HG03066 (cell line): ENCODE data around the gene EFHD1.
"Not testable (repeated sequence)": the region's sequence is repeated elsewhere in the genome, so short reads cannot be mapped to it uniquely, and the experiment has no call there.

Experiments
- ATAC-seq: cut with Tn5 transposase; IDR thresholded peaks from one replicate; pipeline ENCODE4 v1.9.1; 2021; ENCODE audit warnings: low read depth; ENCODE audit not compliant: unreplicated experiment

The EFHD1 gene

DNA sequence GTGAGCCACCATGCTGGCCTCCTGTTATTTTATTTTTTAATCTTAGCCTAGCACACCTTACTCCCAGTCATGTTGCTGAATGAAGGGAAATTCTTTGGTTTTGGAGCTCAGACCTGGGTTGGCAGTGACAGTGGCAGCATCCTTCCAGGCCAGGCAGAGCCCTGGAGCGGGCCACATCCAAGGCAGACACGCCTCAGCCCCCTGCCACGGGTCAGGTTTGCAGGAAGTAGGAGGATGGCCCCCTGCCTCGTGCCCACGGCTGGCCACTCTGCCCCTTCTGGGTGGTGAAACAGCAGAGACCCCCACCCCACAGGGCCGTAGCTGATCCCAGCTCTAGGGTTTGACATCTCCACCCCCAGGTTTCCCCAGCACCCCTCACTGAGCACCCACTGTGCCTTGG lies 11.7 kb downstream of the EFHD1 start:
- no peak for ATAC-seq

DNA sequence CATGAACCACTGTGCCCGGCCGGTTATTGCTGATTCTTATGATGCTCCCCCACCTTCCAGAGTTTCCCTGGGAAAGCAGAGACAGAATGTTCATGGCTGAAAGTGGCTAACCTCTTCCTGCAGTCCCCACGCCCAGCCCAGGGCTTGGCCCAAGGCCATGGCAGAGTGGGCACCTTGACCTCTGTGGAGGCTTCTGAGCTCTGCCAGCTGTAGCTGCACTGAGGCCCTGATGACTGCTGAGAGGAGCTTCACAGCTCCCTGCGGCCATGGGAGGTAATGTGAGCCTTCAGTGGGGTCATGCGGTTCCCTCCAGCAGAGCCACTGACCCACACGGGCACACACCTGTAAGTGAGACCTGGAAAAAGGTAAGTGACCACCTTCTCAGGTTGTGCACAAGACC lies 13.3 kb downstream of the EFHD1 start:
- ATAC-seq = no peak

DNA sequence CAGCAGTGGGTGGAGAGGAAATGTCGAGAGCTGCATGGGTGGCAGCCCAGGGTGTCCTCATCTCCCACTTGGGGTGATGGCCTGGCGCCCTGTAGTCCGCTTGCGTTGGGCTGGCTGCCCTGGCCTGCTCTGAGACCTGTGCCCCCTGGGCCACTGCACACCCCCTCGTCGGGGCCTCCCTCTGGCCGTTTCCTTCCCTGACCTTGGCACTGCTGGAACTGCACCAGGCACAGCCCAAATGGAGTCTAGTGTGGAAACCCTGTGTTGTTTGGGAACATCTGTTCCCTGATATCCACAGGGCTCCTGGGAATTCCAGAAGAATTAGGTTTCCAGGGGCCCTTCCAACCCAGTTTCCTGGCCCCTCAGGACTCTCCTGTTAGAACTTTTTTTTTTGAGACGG lies 13.9 kb downstream of the EFHD1 start:
- no peak for ATAC-seq

DNA sequence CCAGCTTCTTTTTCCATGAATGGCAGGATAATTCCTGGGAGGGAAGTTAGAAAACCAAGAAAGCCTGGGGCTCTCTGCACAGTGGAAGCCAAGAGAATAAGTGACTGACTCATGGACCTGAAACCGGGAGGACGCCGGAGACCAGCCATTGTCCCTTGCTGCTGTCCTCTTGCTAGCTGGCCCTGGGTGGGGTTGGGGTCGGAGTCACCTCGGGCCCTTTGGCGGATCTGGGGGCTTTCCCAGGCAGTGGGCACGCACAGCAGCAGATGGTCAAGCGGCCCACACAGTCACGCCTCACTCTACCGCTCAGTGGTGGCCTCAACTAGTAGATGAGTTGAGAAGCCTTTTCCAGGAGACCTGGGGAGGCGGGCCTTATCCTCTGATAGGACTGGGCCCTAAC lies 15.6 kb downstream of the EFHD1 start:
- ATAC-seq = no peak

DNA sequence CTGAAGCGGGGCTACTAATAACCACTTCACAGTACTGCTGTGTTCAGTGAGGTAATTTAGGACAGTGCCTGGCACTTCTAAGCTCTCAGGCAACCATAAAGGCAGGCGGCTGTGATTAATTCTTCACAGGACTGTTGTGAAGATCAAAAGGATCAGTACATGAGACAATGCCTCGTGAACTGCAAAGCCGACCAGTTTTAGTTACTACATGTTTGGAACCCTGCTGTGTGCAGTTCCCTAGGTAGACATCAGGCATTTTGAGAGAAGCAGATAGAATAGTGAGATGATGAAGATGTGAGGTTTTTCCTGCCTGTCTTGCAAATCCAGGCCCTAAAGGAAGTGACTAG lies 19.1 kb downstream of the EFHD1 start:
- no peak for ATAC-seq

DNA sequence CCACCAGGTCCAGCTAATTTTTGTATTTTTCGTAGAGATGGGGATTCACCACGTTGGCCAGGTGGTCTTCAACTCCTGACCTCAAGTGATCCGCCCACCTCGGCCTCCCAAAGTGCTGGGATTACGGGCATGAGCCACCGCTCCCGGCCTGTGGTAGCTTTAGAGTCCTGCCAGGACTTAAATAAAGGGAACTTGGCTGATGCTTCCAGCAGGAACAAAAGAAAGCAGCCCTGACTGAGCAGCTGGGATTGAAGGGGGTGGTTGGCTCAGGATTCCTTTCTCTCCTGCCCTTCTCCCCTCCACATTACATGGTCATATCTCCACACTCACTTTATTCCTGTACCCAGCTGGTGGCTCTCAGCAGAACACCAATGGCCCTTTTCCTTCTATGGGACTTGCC lies 20.0 kb downstream of the EFHD1 start:
- ATAC-seq = no peak

DNA sequence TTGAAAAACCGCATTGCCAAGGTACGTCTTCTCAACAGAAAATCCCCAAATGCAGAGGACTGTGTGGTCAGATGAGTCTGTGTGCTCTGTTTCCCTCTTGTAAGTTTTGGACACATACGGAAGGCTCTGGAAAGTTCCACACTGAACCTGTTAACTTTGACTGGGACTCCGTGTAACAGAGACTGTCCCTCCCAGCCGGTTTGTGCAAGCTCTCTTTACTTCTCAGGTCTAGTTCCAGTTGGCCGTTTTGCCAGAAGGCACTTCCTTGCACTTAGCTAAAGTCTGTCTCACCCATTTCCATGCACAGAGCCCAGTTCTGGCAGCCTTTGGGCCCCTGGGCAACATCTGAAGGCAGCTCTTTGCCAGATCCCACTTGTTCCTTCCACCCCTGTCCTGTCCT lies 22.0 kb downstream of the EFHD1 start:
- ATAC-seq = no peak

DNA sequence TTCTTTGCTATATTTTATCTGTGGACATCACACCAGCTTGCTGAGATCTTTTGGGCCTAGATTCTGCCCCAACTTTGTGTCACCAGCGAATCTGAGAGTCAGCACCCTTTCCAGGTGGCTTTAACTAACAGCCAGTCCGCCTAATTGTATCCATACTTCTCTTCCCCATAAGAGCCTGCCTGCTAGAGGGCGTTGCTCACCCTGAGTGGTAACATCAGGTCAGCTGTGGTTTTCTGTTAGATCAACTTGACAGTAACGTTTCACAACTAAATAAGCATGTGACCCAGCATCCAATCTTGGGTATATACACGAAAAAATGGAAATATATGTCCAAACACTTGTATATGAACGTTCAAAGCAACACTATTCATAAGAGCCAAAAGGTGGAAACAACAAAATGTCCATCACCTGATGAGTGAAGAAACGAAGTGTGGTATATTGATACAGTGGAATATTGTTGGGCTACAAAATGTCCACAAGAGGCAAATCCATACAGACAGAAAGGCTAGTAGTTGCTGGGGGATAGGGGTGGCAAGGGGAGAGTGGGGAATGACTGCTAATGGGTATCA lies 24.9 kb downstream of the EFHD1 start:
- ATAC-seq = no peak

DNA sequence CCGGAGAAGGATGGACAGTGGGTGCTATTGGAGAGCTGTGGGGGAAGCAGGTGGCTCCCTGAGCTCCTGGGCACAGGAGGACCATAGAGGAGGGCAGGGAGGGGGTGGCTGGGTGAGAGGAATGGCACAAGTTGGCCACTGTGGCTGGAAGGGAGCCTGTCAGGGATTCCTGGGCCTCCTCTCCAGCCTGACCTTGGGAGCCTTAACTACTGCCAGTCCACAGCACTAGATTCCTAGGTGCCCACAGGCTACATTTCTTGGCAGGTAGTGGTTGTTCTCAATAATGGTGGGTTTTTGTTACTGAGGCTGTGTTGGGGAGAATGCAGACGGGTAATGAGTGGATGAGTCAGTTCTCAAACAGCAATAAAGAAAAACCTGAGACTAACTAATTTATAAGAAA lies 26.0 kb downstream of the EFHD1 start:
- ATAC-seq = no peak

DNA sequence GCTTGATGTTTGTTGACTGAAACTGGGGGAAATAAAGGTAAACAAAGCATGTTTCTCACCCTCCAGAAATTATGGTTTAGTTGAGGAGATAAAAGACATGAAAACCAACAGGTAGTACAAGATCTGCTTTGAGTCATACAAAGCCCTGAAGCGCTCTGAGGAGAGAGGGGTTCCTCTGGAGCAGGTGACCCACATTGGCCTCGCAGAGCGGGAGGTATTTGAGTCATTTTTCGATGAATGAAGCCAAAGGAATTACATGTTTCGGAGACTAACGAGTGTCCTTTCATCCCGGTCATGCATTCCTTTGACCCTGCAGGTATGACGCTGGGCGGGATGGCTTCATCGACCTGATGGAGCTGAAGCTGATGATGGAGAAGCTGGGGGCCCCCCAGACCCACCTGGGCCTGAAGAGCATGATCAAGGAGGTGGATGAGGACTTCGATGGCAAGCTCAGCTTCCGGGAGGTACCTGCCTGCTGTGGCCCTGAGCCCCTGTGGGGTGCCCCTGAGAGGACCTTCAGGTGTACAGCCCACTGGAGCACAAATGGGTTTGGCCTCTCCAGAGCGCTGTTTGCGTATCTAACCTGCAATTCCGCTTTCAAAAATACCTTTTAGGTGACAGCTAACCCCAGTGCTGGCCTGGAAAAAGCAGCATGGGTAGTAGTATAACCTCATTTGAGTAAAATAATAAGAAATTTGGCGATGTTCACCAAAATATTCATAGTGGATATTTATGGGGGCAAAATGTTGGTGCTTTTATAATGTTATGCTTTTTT lies 29.3 kb downstream of the EFHD1 start:
- no peak for ATAC-seq

DNA sequence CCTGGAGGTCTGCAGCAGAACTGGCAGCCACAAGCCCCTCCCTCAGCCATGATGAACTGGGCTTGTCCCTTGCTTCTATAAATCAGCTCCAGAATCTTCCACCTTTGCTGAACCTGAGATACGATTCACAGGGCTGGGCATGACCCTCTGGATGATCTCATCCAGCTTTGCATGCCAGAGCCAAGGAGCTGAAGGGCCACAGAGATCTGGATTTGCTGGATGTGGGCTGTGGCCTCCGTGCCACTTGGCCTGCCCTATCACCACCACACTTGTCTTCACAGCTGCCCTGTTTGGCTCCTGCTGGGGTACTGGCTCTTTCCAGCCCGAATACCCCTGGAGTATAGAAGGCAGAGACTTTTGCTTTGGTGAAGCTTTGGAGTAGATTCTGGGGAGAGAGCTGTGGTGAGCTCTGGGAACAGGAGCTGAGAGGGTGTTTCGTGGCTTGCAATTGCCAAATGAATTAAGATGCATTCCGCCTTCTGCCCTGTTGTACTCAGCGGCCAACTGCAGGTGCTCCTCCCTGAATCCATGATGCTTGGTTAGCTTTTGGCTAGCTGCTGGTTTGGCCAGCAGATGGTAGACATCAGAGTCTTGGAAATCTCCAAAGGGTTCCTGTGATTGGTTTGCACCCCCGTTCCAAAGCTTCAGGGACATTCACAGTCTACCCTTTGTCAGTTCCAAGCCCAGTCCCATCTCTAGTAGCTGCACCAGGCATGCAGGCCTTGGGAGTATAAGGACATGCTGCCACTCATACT lies 32.8 kb downstream of the EFHD1 start:
- ATAC-seq = no peak

DNA sequence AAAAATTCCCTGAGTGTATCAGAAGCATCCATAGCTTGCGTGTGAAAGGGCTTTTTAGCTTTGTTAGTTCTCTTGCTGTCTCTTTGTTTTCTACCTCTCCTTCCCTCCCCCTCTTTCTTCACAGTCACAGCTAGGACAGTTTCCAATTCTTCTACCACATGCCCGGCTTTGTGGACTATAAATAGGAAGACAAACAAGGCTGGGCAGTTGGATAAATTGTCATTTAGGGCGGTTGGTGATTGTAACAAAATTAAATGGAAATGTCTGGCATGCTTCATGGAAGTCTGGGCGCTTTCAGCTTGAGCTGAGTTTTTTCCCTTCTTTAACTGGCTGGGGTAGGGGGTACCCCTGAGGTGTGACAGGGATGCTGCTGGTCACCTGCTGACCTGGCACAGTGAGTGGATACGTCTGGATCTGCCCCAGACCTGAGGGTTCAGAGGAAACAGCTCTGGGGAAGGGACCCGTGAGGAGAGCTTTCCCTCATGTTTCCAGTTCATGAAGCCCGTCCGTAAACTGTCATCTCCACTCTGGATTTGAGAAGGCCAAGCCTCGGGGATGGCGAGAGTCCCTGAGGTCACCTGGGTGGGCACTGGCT lies 34.7 kb downstream of the EFHD1 start:
- no peak for ATAC-seq

DNA sequence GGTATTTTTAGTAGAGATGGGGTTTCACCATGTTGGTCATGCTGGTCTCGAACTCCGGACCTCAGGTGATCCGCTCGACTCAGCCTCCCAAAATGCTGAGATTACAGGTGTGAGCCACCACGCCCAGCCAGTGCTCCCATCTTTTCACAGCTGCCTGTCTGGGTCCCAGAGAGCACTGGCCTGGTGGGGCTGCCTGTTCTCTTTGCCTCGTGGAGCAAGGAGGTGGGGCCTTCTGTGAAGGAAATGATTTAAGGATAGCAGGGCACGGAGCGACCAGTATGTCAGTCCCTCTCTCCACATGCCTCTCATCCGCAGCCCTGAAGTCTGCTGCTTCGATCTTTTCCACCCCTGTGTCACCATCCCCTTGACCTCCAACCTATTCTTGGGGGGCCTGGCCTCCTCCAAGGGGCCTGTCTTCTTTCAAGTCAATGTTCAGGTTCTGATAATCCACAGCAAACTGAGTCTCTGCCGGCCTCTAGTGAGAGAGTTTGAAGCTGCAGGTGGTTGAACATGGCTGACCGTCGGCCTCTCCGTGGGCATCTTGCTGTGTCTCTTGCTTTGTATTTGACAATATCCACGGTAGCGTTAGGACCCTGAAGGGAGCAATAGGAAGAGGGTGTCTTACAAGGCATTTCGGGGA lies 35.5 kb downstream of the EFHD1 start:
- ATAC-seq = no peak

DNA sequence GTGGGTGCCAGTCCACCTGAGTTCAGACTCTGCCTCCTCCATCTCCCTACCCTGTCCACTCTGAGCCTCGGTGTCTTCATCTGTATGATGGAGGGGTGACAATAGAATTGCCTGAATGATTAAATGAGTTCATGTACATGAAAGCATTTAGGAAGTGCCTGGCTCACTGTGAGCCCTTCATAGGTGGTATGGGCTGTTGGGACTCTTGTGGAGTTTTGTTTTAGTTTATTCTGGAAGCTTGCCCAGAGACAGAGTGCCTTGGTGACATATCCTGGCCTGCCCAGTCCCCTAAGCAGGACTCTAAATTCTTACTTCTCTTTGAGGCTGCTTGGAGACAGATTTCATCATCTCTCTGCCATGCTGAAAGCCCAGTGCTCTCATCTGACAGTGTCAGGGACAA lies 39.2 kb downstream of the EFHD1 start:
- ATAC-seq = no peak

DNA sequence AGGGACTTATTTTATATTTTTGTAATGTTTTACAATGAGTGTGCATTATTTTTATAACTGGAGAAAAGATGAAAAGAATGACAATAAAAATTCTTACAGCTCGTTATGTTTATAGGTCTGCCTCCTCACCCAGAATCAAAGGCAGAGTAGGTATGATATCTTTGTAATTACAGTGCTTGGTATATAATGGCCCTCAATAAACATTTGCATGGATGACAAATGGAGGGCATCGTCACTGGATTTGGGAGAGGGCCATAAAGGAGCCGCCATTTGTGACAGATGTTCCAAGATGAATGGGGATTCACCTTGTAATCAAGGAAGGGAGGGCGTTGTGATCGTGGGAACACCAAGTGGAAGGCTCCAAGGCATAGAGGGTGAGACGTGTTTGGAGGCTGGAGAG lies 41.1 kb downstream of the EFHD1 start:
- ATAC-seq = no peak

DNA sequence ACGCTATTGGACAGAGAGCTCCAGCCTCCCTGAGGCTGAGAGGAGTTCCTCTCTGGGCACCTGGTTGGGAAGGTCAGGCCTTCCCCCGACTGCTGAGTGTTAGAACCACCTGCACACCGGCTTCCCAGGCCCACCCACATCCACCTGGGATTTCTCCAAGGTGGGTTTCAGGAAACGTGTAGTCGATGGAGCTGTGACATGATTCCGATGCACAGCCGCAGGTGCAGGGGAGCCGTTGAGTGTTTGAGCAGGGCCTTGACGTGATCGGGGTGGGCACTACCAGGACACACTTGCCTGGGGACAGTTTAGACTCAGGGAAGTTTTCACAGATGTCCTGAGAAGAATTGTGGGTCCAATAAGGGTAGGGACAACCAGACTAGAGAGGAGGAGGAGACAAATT lies 42.0 kb downstream of the EFHD1 start:
- no peak for ATAC-seq

DNA sequence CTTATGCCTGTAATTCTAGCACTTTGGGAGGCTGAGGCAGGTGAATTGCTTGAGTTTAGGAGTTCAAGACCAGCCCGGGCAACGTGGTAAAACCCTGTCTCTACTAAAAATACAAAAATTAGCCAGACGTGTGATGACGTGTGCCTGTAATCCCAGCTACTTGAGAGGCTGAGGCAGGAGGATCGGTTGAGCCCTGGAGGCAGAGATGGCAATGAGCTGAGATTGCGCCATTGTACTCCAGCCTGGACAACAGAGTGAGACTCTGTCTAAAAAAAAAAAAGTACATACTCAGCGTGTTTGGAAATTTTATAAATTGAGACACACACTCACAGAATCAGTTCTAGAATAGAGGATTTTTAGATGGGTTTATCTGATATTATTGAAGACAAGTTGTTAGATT lies 46.6 kb downstream of the EFHD1 start:
- no peak for ATAC-seq

DNA sequence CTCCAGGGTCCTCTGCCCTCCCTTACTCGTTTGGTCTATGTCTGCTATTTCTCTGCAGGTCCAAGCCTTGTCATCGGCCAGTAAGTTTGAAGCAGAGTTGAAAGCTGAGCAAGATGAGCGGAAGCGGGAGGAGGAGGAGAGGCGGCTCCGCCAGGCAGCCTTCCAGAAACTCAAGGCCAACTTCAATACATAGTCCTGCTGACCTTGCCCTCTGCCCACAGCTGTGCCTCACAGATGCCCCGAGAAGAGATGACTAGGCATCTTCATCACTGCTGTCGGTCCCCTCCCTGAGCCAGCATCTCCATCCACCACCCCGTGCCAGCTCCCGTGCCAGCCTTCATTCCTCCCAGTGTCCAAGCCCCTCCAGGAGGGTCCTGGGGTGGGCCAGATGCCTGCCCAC lies 48.1 kb downstream of the EFHD1 start:
- ATAC-seq = no peak

DNA sequence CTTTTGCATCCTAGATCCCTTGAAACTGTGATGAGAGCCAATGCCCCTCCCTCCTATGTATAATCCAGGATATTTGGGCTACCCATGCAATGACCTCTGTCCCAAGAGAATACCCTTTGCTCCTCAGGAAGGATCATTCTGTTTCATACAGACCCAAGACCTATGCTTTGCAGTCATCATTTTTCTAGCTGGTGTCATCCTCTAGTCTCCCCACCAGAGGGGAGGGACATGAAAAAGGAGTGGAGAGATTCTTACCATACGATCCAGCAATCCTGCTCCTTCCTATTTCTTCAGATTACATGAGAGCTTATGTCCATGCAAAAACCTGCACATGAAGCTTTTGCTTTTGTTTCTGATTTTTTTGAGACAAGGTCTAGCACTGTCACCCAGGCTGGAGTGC lies 50.0 kb downstream of the EFHD1 start:
- ATAC-seq = no peak

DNA sequence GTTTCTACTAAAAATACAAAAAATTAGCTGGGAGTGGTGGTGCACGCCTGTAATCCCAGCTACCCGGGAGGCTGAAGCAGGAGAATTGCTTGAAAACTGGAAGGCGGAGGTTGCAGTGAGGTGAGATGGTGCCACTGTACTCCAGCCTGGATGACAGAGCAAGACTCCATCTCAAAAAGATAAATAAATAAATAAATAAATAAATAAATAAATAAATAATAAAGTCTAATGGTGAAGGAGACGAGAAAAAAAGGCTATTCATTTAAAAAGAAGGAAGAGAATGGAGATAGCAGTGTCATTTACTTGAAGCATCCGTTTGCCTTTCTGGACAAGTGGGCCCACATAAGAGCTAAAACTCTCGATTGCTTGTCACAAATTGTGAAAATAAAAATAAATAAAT lies 52.0 kb downstream of the EFHD1 start:
- not testable (repeated sequence) for ATAC-seq
